ENCODE data around the gene LOXHD1. TPM values are rescaled to one million over a fixed set of nuclear protein-coding genes. Genes with fewer than 3 reads are reported as not detected.

The LOXHD1 gene
- total RNA-seq, 2 experiments from 2014 or later = 0.05 TPM; not detected in 1

DNA sequence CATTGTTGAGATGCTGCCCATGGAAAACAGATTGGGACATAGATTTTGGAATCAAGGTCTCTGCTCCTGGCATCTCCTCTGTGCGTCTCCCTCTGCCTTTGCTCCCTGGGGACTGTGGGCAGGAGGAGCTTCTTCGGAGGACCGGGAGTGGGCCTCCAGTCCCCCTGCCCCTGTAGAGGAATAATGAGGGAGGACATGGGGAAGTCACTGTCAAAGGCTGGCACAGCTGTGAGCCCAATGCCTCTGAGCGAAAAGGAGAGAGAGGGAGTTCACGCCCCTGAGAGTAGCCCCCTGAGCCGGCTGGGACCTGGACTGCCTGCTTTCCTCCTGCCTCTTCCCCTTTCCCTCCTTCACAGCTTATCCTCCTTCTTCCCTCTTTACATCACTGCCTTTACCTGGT is 195.0 kb downstream of the LOXHD1 start:
- intact Hi-C loops (cut with micrococcal nuclease) = no loop called here
- H3K4me3 Mint-ChIP-seq = no peak overlapping the region
- no peaks in the 10 kb centered on the region for H3K36me3 Mint-ChIP-seq (ENCODE audit: low read depth)
- CTCF ChIA-PET = no interaction called here
- H3K27ac Mint-ChIP-seq = no peak overlapping the region
- H3K9me3 Mint-ChIP-seq = no peaks in the 10 kb centered on the region
- no peaks in the 10 kb centered on the region for H3K4me1 Mint-ChIP-seq (ENCODE audit: low read depth)
- no peaks in the 10 kb centered on the region for H3K27me3 Mint-ChIP-seq (ENCODE audit: low read depth)
- no peak for DNase-seq

DNA sequence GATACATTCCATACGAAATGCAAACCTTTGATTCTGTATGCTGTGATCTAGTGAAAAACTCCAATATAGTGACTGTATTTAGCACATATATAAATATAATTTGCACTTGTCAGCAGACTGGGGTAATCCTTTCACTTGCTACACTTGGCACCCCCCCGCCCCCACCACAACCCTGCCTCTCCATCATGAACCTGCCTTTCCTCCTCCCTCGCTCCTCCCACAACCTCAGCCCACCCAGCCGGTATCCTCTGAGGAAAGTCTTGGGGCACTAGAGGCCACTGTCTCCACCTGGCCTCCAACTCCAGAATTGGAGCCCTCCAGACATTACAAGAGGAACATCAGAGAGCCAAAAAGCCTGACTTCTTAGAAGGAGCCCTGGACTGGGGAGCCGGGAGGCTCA is 196.3 kb downstream of the LOXHD1 start:
- Mint-ChIP-seq H3K27ac (no peak overlapping the region), H3K4me3 (no peak overlapping the region)
- intact Hi-C loops (cut with micrococcal nuclease) = no loop called here

DNA sequence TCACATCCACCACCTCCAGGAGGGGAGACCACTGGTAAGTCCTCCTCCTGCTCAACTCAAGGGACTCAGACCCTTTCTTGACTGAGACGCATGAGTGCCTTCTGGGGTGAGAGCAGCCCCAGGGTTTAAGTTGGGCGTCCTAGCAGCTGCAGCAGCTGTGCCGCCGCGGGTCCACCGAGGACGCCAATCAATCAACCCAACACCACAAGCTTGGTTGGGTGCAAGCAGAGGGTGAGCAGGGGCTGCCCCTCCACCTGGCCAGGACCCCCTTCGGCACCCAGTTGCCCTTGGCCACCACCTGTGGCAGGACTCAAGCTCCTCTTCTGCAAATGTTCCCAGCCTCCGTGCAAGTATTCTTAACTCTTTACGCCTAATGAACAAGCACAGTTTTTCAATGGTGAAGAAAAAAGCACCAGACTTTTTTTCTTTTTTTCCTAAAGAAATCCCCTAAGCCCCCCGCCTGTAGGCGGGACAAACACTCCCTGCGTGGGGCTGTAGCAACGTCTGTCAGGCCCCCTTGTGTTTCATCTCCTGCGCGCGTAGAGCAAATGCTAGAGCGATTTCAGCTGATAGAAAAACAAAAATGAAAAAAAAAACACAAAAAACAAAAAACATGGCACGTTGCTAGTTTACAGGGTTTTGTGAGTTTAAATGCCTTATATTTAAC is 197.1 kb downstream of the LOXHD1 start:
- Mint-ChIP-seq H3K27ac (no peak overlapping the region), H3K4me3 (no peak overlapping the region), H3K9me3 (no peaks in the 10 kb centered on the region), H3K27me3 (ENCODE audit: low read depth) (no peaks in the 10 kb centered on the region), H3K4me1 (ENCODE audit: low read depth) (no peaks in the 10 kb centered on the region), H3K36me3 (ENCODE audit: low read depth) (no peaks in the 10 kb centered on the region)
- DNase-seq = no peak
- CTCF ChIA-PET = no interaction called here
- intact Hi-C loops (cut with micrococcal nuclease) = no loop called here

More for the DNA sequence above, 196.3 kb downstream of the LOXHD1 start:
- Mint-ChIP-seq H3K9me3 (no peaks in the 10 kb centered on the region), H3K4me1 (ENCODE audit: low read depth) (no peaks in the 10 kb centered on the region), H3K27me3 (ENCODE audit: low read depth) (no peaks in the 10 kb centered on the region), H3K36me3 (ENCODE audit: low read depth) (no peaks in the 10 kb centered on the region)
- CTCF ChIA-PET = no interaction called here
- DNase-seq = no peak

DNA sequence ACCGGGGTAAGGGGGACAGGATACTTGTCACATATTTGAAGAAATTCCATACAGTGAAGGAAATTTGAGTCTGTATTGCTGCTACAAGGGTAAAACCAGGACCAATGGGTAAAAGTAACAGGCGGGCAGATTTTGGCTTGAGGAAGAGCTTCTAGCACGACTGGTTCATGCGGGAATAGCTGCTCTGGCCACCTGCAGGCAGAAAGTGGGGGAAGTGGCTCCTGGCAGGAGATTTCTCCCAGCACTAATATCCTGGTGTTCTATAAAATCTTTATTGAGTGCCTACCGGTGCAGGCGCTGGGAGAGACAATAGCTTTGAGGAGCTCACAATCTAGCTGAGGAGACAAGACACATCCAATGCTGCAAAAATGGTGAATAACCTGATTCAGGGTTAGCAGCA is 198.5 kb downstream of the LOXHD1 start:
- Mint-ChIP-seq H3K9me3 (no peaks in the 10 kb centered on the region), H3K27me3 (ENCODE audit: low read depth) (no peaks in the 10 kb centered on the region), H3K27ac (no peak overlapping the region), H3K4me1 (ENCODE audit: low read depth) (no peaks in the 10 kb centered on the region), H3K36me3 (ENCODE audit: low read depth) (no peaks in the 10 kb centered on the region), H3K4me3 (no peak overlapping the region)
- DNase-seq = no peak
- intact Hi-C loops (cut with micrococcal nuclease) = no loop called here
- CTCF ChIA-PET = no interaction called here

DNA sequence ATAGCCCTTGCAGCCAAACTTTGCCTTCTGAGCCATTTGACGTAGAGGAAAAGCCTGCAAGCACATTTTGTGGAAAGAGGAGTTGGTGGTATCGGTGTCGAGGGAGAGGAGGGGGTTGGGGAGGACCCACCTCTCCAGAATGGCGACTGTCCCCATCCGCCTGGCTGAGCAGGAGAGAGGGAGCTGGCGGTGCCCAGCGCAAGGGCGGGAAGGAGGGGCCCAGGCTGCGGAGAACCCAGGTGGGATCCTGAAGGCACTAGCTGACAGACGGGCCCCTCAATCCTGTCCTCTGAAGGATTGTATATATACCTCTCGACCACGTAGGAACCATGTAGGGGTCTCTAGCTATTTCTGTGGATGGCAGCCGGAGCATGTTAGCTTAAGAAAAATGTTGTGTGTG is 200.3 kb downstream of the LOXHD1 start:
- Mint-ChIP-seq H3K27ac (no peak overlapping the region), H3K4me3 (no peak overlapping the region), H3K36me3 (ENCODE audit: low read depth) (no peaks in the 10 kb centered on the region), H3K4me1 (ENCODE audit: low read depth) (no peaks in the 10 kb centered on the region), H3K9me3 (no peaks in the 10 kb centered on the region), H3K27me3 (ENCODE audit: low read depth) (no peaks in the 10 kb centered on the region)
- DNase-seq = no peak
- intact Hi-C loops (cut with micrococcal nuclease) = no loop called here
- CTCF ChIA-PET = interaction anchor here (0.6 to 0.8 kb wide), 2 partner anchors 38 to 182 kb away, joined by 3 read pairs; no protein-coding TSS in a partner anchor

DNA sequence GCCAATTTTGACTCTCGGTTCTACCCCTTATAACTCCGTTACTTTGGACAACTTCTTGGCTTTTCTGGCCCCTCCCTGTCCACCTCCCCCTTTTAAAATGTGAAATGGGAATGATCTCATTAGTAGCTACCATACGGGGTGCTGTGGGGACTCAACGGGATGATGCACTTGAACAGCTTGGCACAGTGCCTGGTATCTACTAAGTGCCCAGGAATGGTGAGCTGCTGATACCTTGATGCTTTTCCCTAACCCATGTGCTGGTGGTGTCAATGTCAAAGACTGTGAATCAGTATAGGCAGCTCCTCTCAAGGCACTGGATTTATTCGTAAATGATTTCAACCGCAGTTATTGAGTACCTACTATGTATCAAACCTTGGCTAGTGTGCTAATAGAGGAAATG is 204.2 kb downstream of the LOXHD1 start:
- intact Hi-C loops (cut with micrococcal nuclease) = no loop called here
- no peak for DNase-seq
- Mint-ChIP-seq H3K36me3 (ENCODE audit: low read depth) (no peaks in the 10 kb centered on the region), H3K27ac (no peak overlapping the region), H3K9me3 (no peaks in the 10 kb centered on the region), H3K27me3 (ENCODE audit: low read depth) (peaks cover 4% of the 10 kb centered on the region), H3K4me3 (no peak overlapping the region), H3K4me1 (ENCODE audit: low read depth) (no peaks in the 10 kb centered on the region)
- CTCF ChIA-PET = interaction anchor here (0.5 kb wide), 1 partner anchor 253 kb away, joined by 3 read pairs; no protein-coding TSS in a partner anchor

DNA sequence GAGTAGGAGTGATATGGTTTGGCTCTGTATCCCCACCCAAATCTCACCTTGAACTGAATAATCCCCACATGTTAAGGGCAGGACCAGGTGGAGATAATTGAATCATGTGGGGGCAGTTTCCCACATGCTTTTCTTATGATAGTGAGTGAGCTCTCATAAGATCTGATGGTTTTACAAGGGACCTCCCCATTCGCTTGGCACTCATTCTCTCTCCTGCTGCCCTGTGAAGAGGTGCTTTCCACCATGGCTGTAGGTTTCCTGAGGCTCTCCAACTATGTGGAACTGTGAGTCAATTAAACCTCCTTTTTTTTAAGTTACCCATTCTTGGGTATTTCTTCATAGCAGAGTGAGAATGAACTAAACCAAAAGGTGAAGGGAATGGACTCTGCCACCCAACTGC is 207.5 kb downstream of the LOXHD1 start:
- Mint-ChIP-seq H3K9me3 (peaks cover 6% of the 10 kb centered on the region), H3K4me1 (ENCODE audit: low read depth) (no peaks in the 10 kb centered on the region), H3K36me3 (ENCODE audit: low read depth) (no peaks in the 10 kb centered on the region), H3K4me3 (no peak overlapping the region), H3K27me3 (ENCODE audit: low read depth) (peaks cover 10% of the 10 kb centered on the region), H3K27ac (no peak overlapping the region)
- CTCF ChIA-PET = interaction anchor here (0.6 to 0.9 kb wide), 2 partner anchors 9 to 230 kb away, joined by 3 read pairs; no protein-coding TSS in a partner anchor
- intact Hi-C loops (cut with micrococcal nuclease) = no loop called here
- peak; percentile 8 for DNase-seq

DNA sequence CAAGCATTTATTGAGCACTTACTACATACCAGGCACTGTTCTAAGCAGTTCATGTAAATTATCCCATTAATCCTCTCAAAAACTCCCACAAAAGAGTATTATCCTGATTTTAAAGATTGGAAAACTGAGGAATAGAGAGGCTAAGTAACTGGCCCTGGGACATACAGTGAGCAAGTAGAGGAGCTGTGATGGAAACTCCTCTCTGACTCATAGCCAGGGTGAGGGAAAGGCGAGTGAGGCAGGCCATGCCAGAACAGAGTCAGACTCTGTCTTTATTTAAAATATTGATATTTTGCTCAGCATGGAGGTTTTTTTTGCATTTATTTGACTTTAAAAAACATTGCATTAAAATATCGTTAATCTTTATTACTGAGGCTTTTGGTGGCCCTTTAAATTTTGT is 208.0 kb downstream of the LOXHD1 start:
- Mint-ChIP-seq H3K36me3 (ENCODE audit: low read depth) (no peaks in the 10 kb centered on the region), H3K27ac (no peak overlapping the region), H3K9me3 (peaks cover 6% of the 10 kb centered on the region), H3K27me3 (ENCODE audit: low read depth) (peaks cover 10% of the 10 kb centered on the region), H3K4me1 (ENCODE audit: low read depth) (no peaks in the 10 kb centered on the region), H3K4me3 (no peak overlapping the region)
- CTCF ChIA-PET = no interaction called here
- DNase-seq = no peak
- intact Hi-C loops (cut with micrococcal nuclease) = no loop called here

DNA sequence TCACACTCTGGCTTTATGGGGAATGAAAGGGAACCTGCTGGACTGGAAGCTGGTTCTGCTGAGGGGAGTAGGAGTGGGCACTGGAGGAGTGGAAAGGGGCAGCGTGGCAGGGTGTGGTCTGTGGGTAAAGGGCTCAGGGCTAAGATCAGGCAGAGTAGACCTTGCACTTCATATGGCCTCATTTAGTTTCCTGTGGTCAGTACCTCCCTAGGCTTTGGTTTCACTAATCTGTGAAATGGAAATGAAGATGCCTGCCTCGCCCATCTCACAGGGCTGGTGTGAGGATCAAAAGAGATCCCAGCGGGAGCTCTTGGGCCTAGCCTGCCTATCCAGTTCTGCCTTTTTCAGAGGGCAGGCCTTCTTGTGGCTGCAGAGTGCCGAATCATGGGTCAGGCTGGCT is 208.7 kb downstream of the LOXHD1 start:
- CTCF ChIA-PET = interaction anchor here (0.8 kb wide), 2 partner anchors 11 to 210 kb away, joined by 3 read pairs; no protein-coding TSS in a partner anchor
- Mint-ChIP-seq H3K27me3 (ENCODE audit: low read depth) (peaks cover 10% of the 10 kb centered on the region), H3K4me3 (no peak overlapping the region), H3K9me3 (peaks cover 6% of the 10 kb centered on the region), H3K36me3 (ENCODE audit: low read depth) (no peaks in the 10 kb centered on the region), H3K27ac (no peak overlapping the region), H3K4me1 (ENCODE audit: low read depth) (no peaks in the 10 kb centered on the region)
- DNase-seq = no peak
- intact Hi-C loops (cut with micrococcal nuclease) = no loop called here

DNA sequence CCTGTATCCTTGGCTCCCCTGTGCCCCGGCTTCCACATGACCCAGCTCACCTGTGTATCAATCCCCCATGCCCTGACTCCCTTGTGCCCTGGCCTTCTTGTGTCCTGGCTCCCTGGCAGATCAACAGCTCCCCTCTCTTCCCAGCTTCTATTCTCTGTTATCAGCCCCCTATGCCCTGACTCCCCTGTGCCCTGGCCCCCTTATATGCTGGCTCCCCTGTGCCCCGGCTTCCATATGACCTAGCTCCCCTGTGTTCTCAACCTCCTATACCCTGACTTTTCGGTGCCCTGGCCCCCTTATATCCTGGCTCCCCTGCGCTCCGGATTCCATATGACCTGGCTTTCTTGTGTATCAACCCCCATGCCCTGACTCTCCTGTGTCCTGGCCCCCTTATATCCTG is 209.2 kb downstream of the LOXHD1 start:
- H3K4me3 Mint-ChIP-seq = no peak overlapping the region
- DNase-seq = no peak
- H3K9me3 Mint-ChIP-seq = peaks cover 6% of the 10 kb centered on the region
- intact Hi-C loops (cut with micrococcal nuclease) = no loop called here
- no peaks in the 10 kb centered on the region for H3K4me1 Mint-ChIP-seq (ENCODE audit: low read depth)
- no peaks in the 10 kb centered on the region for H3K36me3 Mint-ChIP-seq (ENCODE audit: low read depth)
- CTCF ChIA-PET = interaction anchor here (0.8 kb wide), 2 partner anchors 10 to 210 kb away, joined by 3 read pairs; no protein-coding TSS in a partner anchor
- H3K27ac Mint-ChIP-seq = no peak overlapping the region
- peaks cover 10% of the 10 kb centered on the region for H3K27me3 Mint-ChIP-seq (ENCODE audit: low read depth)

DNA sequence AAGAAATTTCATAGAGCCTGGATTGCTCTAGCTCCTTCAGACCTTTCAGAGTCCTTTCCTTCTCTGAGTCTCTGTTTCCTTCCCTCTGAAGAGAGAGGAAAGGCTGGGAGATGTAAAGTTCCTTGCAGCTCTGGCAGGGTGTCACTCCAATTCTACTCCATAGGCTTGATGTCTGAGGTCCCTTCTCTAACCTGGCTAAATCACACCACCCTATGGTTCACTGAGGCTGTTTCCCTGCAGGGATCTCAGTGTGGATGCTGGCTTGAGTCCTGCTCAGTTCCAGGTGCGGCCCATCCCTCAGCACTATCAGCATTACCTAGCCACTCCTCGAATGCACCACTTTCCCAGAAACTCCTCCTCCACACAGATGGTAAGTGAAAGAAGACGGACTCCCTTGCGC is 209.7 kb downstream of the LOXHD1 start:
- no peak for DNase-seq
- peaks cover 6% of the 10 kb centered on the region for H3K9me3 Mint-ChIP-seq
- intact Hi-C loops (cut with micrococcal nuclease) = no loop called here
- H3K27me3 Mint-ChIP-seq (ENCODE audit: low read depth) = peaks cover 10% of the 10 kb centered on the region
- CTCF ChIA-PET = no interaction called here
- H3K4me1 Mint-ChIP-seq (ENCODE audit: low read depth) = no peaks in the 10 kb centered on the region
- no peaks in the 10 kb centered on the region for H3K36me3 Mint-ChIP-seq (ENCODE audit: low read depth)
- no peak overlapping the region for H3K4me3 Mint-ChIP-seq
- H3K27ac Mint-ChIP-seq = peak overlapping the region; percentile 33

DNA sequence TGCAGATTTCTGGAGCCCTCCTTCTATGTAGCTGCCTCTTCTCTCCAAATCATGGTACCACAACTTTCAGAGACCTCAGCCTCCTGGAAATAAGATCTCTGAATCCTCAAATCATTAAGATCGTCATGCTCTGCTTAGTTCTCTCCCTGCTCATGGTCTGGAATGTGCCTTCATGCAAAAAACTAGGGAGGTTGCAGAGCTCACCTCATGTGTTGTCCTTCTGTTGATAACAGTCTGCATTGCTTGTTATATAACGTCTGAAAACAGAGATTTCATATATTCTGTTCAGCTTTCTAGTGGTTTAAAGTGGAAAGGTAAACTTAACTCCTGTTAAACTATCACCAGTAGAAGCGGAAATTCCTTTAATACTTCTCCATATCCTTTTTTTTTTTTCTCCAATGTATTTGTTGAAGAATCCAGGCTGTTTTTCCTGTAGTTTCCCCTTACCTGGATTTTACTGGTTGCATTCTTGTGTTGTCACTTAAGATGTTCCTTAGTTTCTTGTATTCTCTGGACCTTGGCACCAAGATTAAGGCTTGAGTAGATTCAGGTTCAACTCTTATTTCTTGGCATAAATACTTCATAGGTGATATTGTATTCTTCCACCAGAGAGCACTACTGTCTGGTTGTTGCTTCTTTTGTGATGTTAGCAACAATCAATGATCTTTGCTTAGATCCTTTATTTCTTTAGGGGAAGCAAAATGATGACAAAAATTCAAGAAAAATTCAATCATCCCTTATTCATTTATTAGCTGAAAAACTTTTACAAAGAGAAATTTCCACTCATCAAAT is 211.3 kb downstream of the LOXHD1 start:
- no peak for DNase-seq
- H3K4me1 Mint-ChIP-seq (ENCODE audit: low read depth) = no peaks in the 10 kb centered on the region
- peaks cover 10% of the 10 kb centered on the region for H3K27me3 Mint-ChIP-seq (ENCODE audit: low read depth)
- no peak overlapping the region for H3K27ac Mint-ChIP-seq
- peaks cover 6% of the 10 kb centered on the region for H3K9me3 Mint-ChIP-seq
- no peak overlapping the region for H3K4me3 Mint-ChIP-seq
- CTCF ChIA-PET = interaction anchor here (0.6 kb wide), 1 partner anchor 84 kb away, joined by 3 read pairs; no protein-coding TSS in a partner anchor
- no peaks in the 10 kb centered on the region for H3K36me3 Mint-ChIP-seq (ENCODE audit: low read depth)
- intact Hi-C loops (cut with micrococcal nuclease) = no loop called here

DNA sequence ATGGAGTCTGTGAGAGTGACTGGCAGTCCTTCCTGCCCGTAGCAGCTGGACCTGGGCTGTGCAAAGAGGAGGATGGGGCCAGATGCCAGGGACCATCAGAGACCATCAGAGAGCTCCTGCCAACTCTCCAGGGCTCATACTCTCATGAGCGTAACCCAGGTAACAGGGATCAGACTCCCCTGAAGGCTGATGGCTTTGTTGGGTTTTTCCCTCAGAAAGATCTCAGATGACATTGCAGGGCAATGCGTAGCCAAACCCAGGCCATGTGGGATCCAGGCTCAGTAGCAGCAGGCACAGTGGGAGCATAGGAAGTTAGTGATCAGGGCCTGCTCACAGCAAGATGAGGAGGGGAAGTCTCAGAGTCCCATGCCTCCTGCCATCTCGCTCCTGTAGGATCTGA is 218.0 kb downstream of the LOXHD1 start:
- H3K27ac Mint-ChIP-seq = no peak overlapping the region
- H3K4me1 Mint-ChIP-seq (ENCODE audit: low read depth) = no peaks in the 10 kb centered on the region
- H3K9me3 Mint-ChIP-seq = no peaks in the 10 kb centered on the region
- no peak overlapping the region for H3K4me3 Mint-ChIP-seq
- intact Hi-C loops (cut with micrococcal nuclease) = no loop called here
- H3K27me3 Mint-ChIP-seq (ENCODE audit: low read depth) = no peaks in the 10 kb centered on the region
- CTCF ChIA-PET = no interaction called here
- H3K36me3 Mint-ChIP-seq (ENCODE audit: low read depth) = no peaks in the 10 kb centered on the region
- no peak for DNase-seq

Measured in activated naive CD4-positive, alpha-beta T cell treated with anti-CD3 and anti-CD28 coated beads for 36 hours (primary cell).